GM21515 (cell line): ENCODE measurements around the gene PTPRK.
"Not testable (repeated sequence)": the region's sequence is repeated elsewhere in the genome, so short reads cannot be mapped to it uniquely, and the experiment has no call there.

Experiments used
- ATAC-seq: cut with Tn5 transposase; IDR thresholded peaks from one replicate; pipeline ENCODE4 v1.9.1; 2021; ENCODE audit not compliant: unreplicated experiment

The PTPRK gene

GRCh38 chr6:127939442-127940066, 580.8 kb downstream of the PTPRK start:
- ATAC-seq, result no peak

- no peak for ATAC-seq
Measured at GRCh38 chr6:127938701-127939100, 581.7 kb downstream of the PTPRK start.

GRCh38 chr6:127937747-127938146, 582.7 kb downstream of the PTPRK start:
- no peak for ATAC-seq

GRCh38 chr6:127937102-127937501, 583.3 kb downstream of the PTPRK start:
- no peak for ATAC-seq

- ATAC-seq, result no peak
Measured at GRCh38 chr6:127934956-127935355, 585.4 kb downstream of the PTPRK start.

- no peak for ATAC-seq
Measured at GRCh38 chr6:127933852-127934840, 586.3 kb downstream of the PTPRK start.

GRCh38 chr6:127933137-127933536, 587.3 kb downstream of the PTPRK start:
- no peak for ATAC-seq

- no peak for ATAC-seq
Measured at GRCh38 chr6:127932708-127933107, 587.7 kb downstream of the PTPRK start.

- ATAC-seq, result not testable (repeated sequence)
Measured at GRCh38 chr6:127926441-127926840, 594.0 kb downstream of the PTPRK start.

- ATAC-seq, result no peak
Measured at GRCh38 chr6:127924440-127924839, 596.0 kb downstream of the PTPRK start.

- no peak for ATAC-seq
Measured at GRCh38 chr6:127924031-127924430, 596.4 kb downstream of the PTPRK start.

- no peak for ATAC-seq
Measured at GRCh38 chr6:127923135-127923534, 597.3 kb downstream of the PTPRK start.

GRCh38 chr6:127921982-127922381, 598.4 kb downstream of the PTPRK start:
- ATAC-seq, result no peak

- no peak for ATAC-seq
Measured at GRCh38 chr6:127920804-127921203, 599.6 kb downstream of the PTPRK start.
